GM13977 (cell line): Measurements from ENCODE around the gene SPRY1.

Source experiments
- DNase-seq: peaks from one replicate; pipeline ENCODE4 v3.0.0; 2012; ENCODE audit warnings: low spot score
- CTCF ChIP-seq: IDR thresholded peaks from 2 replicates; pipeline ENCODE4 v1.5.1; 2012; ENCODE audit warnings: mild to moderate bottlenecking, control low read depth; ENCODE audit not compliant: insufficient read depth; ENCODE audit errors: extremely low read depth, missing control alignments
- in situ Hi-C: fragments of 300-500 bp; cut with MboI; formaldehyde crosslinking; loops from one replicate; pipeline ENCODE4 v1.12.0; 2022; ENCODE audit warnings: low sequenced_read_pairs, low pct_unique_long_range_greater_than_20kb, mixed read lengths, inconsistent platforms; ENCODE audit not compliant: unreplicated experiment

Gene SPRY1

GRCh38 chr4:123359449-123360315 lies 36.9 kb upstream of the SPRY1 start:
- in situ Hi-C loops: no loop called here
- no peak for DNase-seq
- TF ChIP-seq CTCF: no peak

- TF ChIP-seq CTCF: no peak
- in situ Hi-C loops: no loop called here
- DNase-seq: no peak
These were observed 35.3 kb upstream of the SPRY1 start for GRCh38 chr4:123361195-123361861.

GRCh38 chr4:123362103-123362502 lies 34.5 kb upstream of the SPRY1 start:
- no peak for TF ChIP-seq CTCF
- in situ Hi-C loops: no loop called here
- no peak for DNase-seq

- TF ChIP-seq CTCF: no peak
- DNase-seq: no peak
- in situ Hi-C loops: no loop called here
These were observed 32.9 kb upstream of the SPRY1 start for GRCh38 chr4:123363729-123364128.

GRCh38 chr4:123364906-123365305 lies 31.7 kb upstream of the SPRY1 start:
- no peak for TF ChIP-seq CTCF
- DNase-seq: no peak
- in situ Hi-C loops: no loop called here

- DNase-seq: no peak
- in situ Hi-C loops: no loop called here
- TF ChIP-seq CTCF: no peak
These were observed 31.2 kb upstream of the SPRY1 start for GRCh38 chr4:123365412-123365811.
